ENCODE data around the gene CAMKV.
"Not testable (repeated sequence)": the region's sequence is repeated elsewhere in the genome, so short reads cannot be mapped to it uniquely, and the experiment has no call there.

The CAMKV gene

GRCh38 chr3:49869525-49870126 is at the start of gene CAMKV:
CAMKV (minus strand) TSS chr3:49869906; CDS start chr3:49862388, 7,518 bp downstream.
- DNase-seq: no peak

GRCh38 chr3:49917806-49918590 is 48.3 kb upstream of the CAMKV start:
- DNase-seq: not testable (repeated sequence)

- DNase-seq: no peak
Observed at GRCh38 chr3:49916686-49917085, 47.0 kb upstream of the CAMKV start.

- DNase-seq: no peak
Observed at GRCh38 chr3:49914906-49915305, 45.2 kb upstream of the CAMKV start.

- no peak for DNase-seq
Observed at GRCh38 chr3:49912881-49913281, 43.2 kb upstream of the CAMKV start.

GRCh38 chr3:49911611-49912010 is 41.9 kb upstream of the CAMKV start:
- DNase-seq: no peak

- DNase-seq: no peak
Observed at GRCh38 chr3:49911124-49911420, 41.4 kb upstream of the CAMKV start.

GRCh38 chr3:49910409-49911123 is 40.9 kb upstream of the CAMKV start:
- no peak for DNase-seq

- no peak for DNase-seq
Observed at GRCh38 chr3:49908373-49909199, 38.9 kb upstream of the CAMKV start.

- DNase-seq: peak; percentile 8
Observed at GRCh38 chr3:49906073-49906743, 36.5 kb upstream of the CAMKV start.

- DNase-seq: not testable (repeated sequence)
Observed at GRCh38 chr3:49904448-49904847, 34.7 kb upstream of the CAMKV start.

GRCh38 chr3:49903451-49904424 is 34.0 kb upstream of the CAMKV start, which contains the start of gene MST1R:
MST1R (minus strand) TSS chr3:49903873; CDS start chr3:49903609, 264 bp downstream.
- DNase-seq: no peak

GRCh38 chr3:49902511-49903345 is 33.0 kb upstream of the CAMKV start:
- DNase-seq: no peak

GRCh38 chr3:49901366-49902339 is 31.9 kb upstream of the CAMKV start:
- no peak for DNase-seq

GRCh38 chr3:49900491-49901153 is 30.9 kb upstream of the CAMKV start:
- peak; percentile 75 for DNase-seq

- no peak for DNase-seq
Observed at GRCh38 chr3:49899815-49900214, 30.1 kb upstream of the CAMKV start.

GRCh38 chr3:49898991-49899390 is 29.3 kb upstream of the CAMKV start:
- no peak for DNase-seq

GRCh38 chr3:49896345-49896744 is 26.6 kb upstream of the CAMKV start:
- DNase-seq: no peak

All from kidney glomerular epithelial cell (primary cell).